K562 (cell line): Measurements from ENCODE around the gene BEST4. TPM values are rescaled to one million over a fixed set of nuclear protein-coding genes. Genes with fewer than 3 reads are reported as not detected.

Experiments used
- ARHGAP35 ChIP-seq: fragments of 450-650 bp; IDR thresholded peaks from 2 replicates; pipeline ENCODE4 v1.6.1; 2018; ENCODE audit not compliant: partially characterized antibody
- CBX8 ChIP-seq: fragments of 200-600 bp; sonication (generic); IDR thresholded peaks from 2 replicates; pipeline ENCODE4 v1.6.1; 2012; ENCODE audit warnings: borderline replicate concordance, mixed run types, low read depth, mild to moderate bottlenecking, moderate library complexity, mixed read lengths, low read length, control low read depth, inconsistent platforms; ENCODE audit not compliant: poor library complexity, severe bottlenecking; ENCODE audit errors: extremely low read depth
- CREM ChIP-seq: IDR thresholded peaks from 2 replicates; pipeline ENCODE4 v1.6.1; 2014; ENCODE audit warnings: antibody characterized with exemption, low read depth
- DACH1 ChIP-seq: fragments of 450-650 bp; IDR thresholded peaks from 2 replicates; pipeline ENCODE4 v1.6.1; 2018; ENCODE audit not compliant: partially characterized antibody
- EGR1 ChIP-seq: fragments of 450-650 bp; conservative IDR thresholded peaks from 2 replicates; pipeline ENCODE4 v1.6.1; 2017; ENCODE audit warnings: mild to moderate bottlenecking
- ESRRA ChIP-seq: fragments of 450-650 bp; IDR thresholded peaks from 2 replicates; pipeline ENCODE4 v1.6.1; 2014; ENCODE audit warnings: low read depth, mild to moderate bottlenecking, moderate library complexity, borderline replicate concordance
- ETV1 ChIP-seq: fragments of 450-650 bp; conservative IDR thresholded peaks from 2 replicates; pipeline ENCODE4 v1.6.1; 2016; ENCODE audit warnings: missing genetic modification characterization, control low read depth, low read depth, missing compliant biosample characterization
- GTF2A2 ChIP-seq: IDR thresholded peaks from 2 replicates; pipeline ENCODE4 v1.6.1; 2016; ENCODE audit warnings: mild to moderate bottlenecking, missing genetic modification characterization, missing compliant biosample characterization
- HDAC6 ChIP-seq: IDR thresholded peaks from 2 replicates; pipeline ENCODE4 v1.6.1; 2012; ENCODE audit warnings: low read depth, mild to moderate bottlenecking, control low read depth, inconsistent platforms, low read length, moderate library complexity
- NFIC ChIP-seq: fragments of 450-650 bp; IDR thresholded peaks from 2 replicates; pipeline ENCODE4 v1.6.1; 2017; ENCODE audit warnings: mild to moderate bottlenecking, inconsistent platforms
- POU5F1 ChIP-seq: fragments of 150-350 bp; IDR thresholded peaks from 2 replicates; pipeline ENCODE4 v1.6.1; 2014; ENCODE audit warnings: borderline replicate concordance, low read length, low read depth, mild to moderate bottlenecking; ENCODE audit not compliant: partially characterized antibody
- RNF2 ChIP-seq: sonication (generic); IDR thresholded peaks from 2 replicates; pipeline ENCODE4 v1.6.1; 2016
- SAFB2 ChIP-seq: fragments of 200-400 bp; formaldehyde crosslinking; IDR thresholded peaks from 2 replicates; pipeline ENCODE4 v1.6.1; 2018; ENCODE audit warnings: borderline replicate concordance, low read length, low read depth, moderate library complexity; ENCODE audit not compliant: severe bottlenecking
- SP2 ChIP-seq: IDR thresholded peaks from 2 replicates; pipeline ENCODE4 v1.6.1; 2011; ENCODE audit warnings: mild to moderate bottlenecking, low read depth, low read length, moderate library complexity; ENCODE audit not compliant: poor library complexity, severe bottlenecking; ENCODE audit errors: extremely low read depth
- STAT5A ChIP-seq: IDR thresholded peaks from 2 replicates; pipeline ENCODE4 v1.6.1; 2012; ENCODE audit warnings: low read length, inconsistent platforms, borderline replicate concordance
- TEAD2 ChIP-seq: fragments of 450-650 bp; IDR thresholded peaks from 2 replicates; pipeline ENCODE4 v1.6.1; 2016; ENCODE audit warnings: missing genetic modification characterization, control low read depth, missing compliant biosample characterization
- ZFP36 ChIP-seq: fragments of 150-350 bp; IDR thresholded peaks from 2 replicates; pipeline ENCODE4 v1.6.1; 2018; ENCODE audit warnings: low read length, low read depth; ENCODE audit not compliant: partially characterized antibody
- ZFPM2 ChIP-seq: fragments of 250-450 bp; sonication (Bioruptor Pico); IDR thresholded peaks from 2 replicates; pipeline ENCODE4 v1.5.1; 2022; ENCODE audit warnings: mild to moderate bottlenecking
- ZNF12 ChIP-seq: sonication (generic); formaldehyde crosslinking; IDR thresholded peaks from 2 replicates; pipeline ENCODE4 v1.4.0; 2020; ENCODE audit warnings: mild to moderate bottlenecking, missing genetic modification reagents
- ZNF175 ChIP-seq: fragments of 200-800 bp; sonication (Bioruptor generic); IDR thresholded peaks from 2 replicates; pipeline ENCODE4 v1.6.1; 2016; ENCODE audit warnings: low read depth, mild to moderate bottlenecking, missing genetic modification characterization, missing compliant biosample characterization
- ZNF212 ChIP-seq: fragments of 450-650 bp; formaldehyde crosslinking; IDR thresholded peaks from 2 replicates; pipeline ENCODE4 v1.4.0; 2020; ENCODE audit warnings: mild to moderate bottlenecking
- ZNF639 ChIP-seq, 2 experiments: fragments of 200-800 bp in 1 of 2; sonication (Bioruptor generic) in 1 of 2; sonication (generic) in 1 of 2; formaldehyde crosslinking in 1 of 2; IDR thresholded peaks in 1 of 2; conservative IDR thresholded peaks in 1 of 2; 2 replicates each; pipeline versions ENCODE4 v1.5.0 to v1.6.1; 2016 to 2020; ENCODE audit warnings: missing compliant biosample characterization in 1 of 2, missing genetic modification characterization in 1 of 2, missing genetic modification reagents in 1 of 2
- polyA plus RNA-seq, 8 experiments: library from polyadenylated mRNA; depleted of rRNA in 4 of 8; stranded (reverse) in 5 of 8; unstranded in 3 of 8; fragments of >200 nt; fragmentation: Nextera tagmentation in 2 of 8; fragmentation: Illumina TruSeq in 1 of 8; extraction: Ambion mirVana in 2 of 8; extraction: Trizol in 1 of 8; gene quantifications; 2 replicates each; pipeline versions ENCODE4 v1.2.1 to v1.2.3, GENCODE V29; 2011 to 2014; ENCODE audit warnings: inconsistent platforms in 1 of 8, missing spikeins in 1 of 8
- total RNA-seq, 7 experiments: library from RNA; depleted of rRNA in 6 of 7; stranded (reverse); fragments of >200 nt in 6 of 7; fragmentation: Illumina TruSeq in 2 of 7; extraction: Trizol in 2 of 7; gene quantifications; 2 replicates each; pipeline versions ENCODE4 v1.2.1 to v1.2.3, GENCODE V29; 2011 to 2021; ENCODE audit warnings: low replicate concordance in 1 of 7
- TF ChIP-seq, protein P1 (sequence below): fragments of 250-450 bp; sonication (Bioruptor Pico); IDR thresholded peaks from 2 replicates; pipeline ENCODE4 v1.8.0; 2022; ENCODE audit warnings: moderate library complexity, mild to moderate bottlenecking, inconsistent platforms
- TF ChIP-seq, protein P2 (sequence below): fragments of 250-450 bp; sonication (Bioruptor Pico); IDR thresholded peaks from 2 replicates; pipeline ENCODE4 v1.8.0; 2022; ENCODE audit warnings: inconsistent platforms

Gene BEST4
- total and polyA plus RNA-seq, 9 of the 15 experiments (the other 6 are each of a cell fraction or from before 2014, with no cell fraction given), result 0.07 to 0.11 TPM; not detected in 7

DNA sequence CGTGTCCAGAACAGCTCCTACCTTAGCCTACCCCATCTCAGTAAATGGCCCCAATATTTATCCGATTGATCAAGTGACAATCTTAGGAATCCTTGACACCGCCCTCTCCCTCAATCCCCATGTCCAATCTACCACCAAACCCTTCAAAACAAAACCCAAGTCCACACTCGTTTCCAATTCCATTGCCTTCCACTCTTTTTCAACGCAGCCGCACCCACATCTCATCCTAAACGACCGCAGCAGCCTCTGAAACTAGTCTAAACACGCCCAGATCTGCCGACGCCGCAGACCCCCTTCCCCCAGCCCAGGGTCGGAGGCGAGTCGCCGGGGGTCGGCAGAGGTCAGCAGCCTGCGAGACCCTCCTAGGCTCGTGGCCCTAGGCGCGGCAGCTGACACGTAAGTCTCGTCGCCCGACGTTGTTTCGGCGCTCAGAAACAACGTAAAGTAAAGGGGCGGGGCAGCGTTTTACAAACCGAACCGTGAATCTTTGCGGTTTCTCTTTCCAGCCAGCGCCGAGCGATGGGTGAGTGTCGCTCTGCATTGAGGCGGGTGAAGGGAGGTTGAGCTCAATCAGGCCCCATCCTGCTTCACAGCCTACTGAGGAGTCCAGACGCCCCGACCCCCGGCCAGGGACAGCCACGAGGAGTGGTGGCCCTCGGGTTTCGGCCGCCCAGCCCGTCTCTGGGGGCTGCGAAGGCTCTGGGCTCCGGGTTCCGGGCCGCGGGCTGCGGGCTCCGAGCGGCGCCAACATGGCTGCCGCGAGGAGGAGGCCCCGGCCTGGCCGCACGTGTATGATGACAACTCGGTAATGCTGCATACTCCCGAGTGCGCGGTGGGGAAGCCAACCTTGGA lies 12.7 kb downstream of the BEST4 start, which contains the start of gene RPS8 (continued):
- TF ChIP-seq GTF2A2 (tag), result peak; percentile 83
- TF ChIP-seq SP2, result peak; percentile 16
- TF ChIP-seq ZFP36, result peak; percentile 19
- TF ChIP-seq EGR1, result no peak
- no peak for TF ChIP-seq DACH1
- no peak for TF ChIP-seq POU5F1
- TF ChIP-seq ESRRA, result peak; percentile 98
- TF ChIP-seq ZNF175 (CRISPR knock-in tag), result peak; percentile 63; the same call in 1 of the 2 replicates
- peak; percentile 34; the same call in 1 of the 2 replicates for TF ChIP-seq ZNF212
- TF ChIP-seq ZNF12 (CRISPR knock-in tag), result no peak; the same call in 1 of the 2 replicates
- TF ChIP-seq HDAC6, result 0 out of 2 replicates have a peak, but pooled peaks have one; percentile 53
- TF ChIP-seq TEAD2 (tag), result no peak
- TF ChIP-seq STAT5A, result peak; percentile 8; the same call in 1 of the 2 replicates
- no peak for TF ChIP-seq SAFB2
- TF ChIP-seq, protein P1, sequence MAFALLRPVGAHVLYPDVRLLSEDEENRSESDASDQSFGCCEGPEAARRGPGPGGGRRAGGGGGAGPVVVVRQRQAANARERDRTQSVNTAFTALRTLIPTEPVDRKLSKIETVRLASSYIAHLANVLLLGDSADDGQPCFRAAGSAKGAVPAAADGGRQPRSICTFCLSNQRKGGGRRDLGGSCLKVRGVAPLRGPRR (CRISPR knock-in tag), result 0 out of 2 replicates have a peak, but pooled peaks have one; percentile 6
- TF ChIP-seq CBX8, result no peak
- no peak for TF ChIP-seq ARHGAP35
- TF ChIP-seq ZFPM2 (CRISPR knock-in tag), result peak; percentile 67; the same call in 1 of the 2 replicates
- TF ChIP-seq ZNF639 (CRISPR knock-in tag; conservative IDR thresholded peaks at IDR 0.05 in 1 of 2, IDR thresholded peaks at IDR 0.05 in 1 of 2), result no peak; a peak in 2 of 4 replicates
- TF ChIP-seq NFIC, result peak; percentile 70; the same call in 1 of the 2 replicates
- TF ChIP-seq ETV1, result no peak; the same call in 1 of the 2 replicates
- peak; percentile 100 for TF ChIP-seq CREM
- TF ChIP-seq, protein P2, sequence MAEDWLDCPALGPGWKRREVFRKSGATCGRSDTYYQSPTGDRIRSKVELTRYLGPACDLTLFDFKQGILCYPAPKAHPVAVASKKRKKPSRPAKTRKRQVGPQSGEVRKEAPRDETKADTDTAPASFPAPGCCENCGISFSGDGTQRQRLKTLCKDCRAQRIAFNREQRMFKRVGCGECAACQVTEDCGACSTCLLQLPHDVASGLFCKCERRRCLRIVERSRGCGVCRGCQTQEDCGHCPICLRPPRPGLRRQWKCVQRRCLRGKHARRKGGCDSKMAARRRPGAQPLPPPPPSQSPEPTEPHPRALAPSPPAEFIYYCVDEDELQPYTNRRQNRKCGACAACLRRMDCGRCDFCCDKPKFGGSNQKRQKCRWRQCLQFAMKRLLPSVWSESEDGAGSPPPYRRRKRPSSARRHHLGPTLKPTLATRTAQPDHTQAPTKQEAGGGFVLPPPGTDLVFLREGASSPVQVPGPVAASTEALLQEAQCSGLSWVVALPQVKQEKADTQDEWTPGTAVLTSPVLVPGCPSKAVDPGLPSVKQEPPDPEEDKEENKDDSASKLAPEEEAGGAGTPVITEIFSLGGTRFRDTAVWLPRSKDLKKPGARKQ (CRISPR knock-in tag), result no peak
- peak; percentile 83 for TF ChIP-seq RNF2
